ENCODE results near the gene KLK14. TPM values are rescaled to one million over a fixed set of nuclear protein-coding genes. Genes with fewer than 3 reads are reported as not detected.

The KLK14 gene
- total and polyA plus RNA-seq, 2 experiments from 2014 or later = not detected

GRCh38 chr19:51108805-51109146 is 26.1 kb upstream of the KLK14 start:
- no peaks in the 10 kb centered on the region for H3K9me2 ChIP-seq (ENCODE audit: insufficient read depth)
- no peak for DNase-seq
- no peaks in the 10 kb centered on the region for H3F3A ChIP-seq (ENCODE audit: insufficient read depth)
- 2 to 3% methylated on average over 15 of the region's 15 CpGs for WGBS, 2 experiments (ENCODE audit: low coverage in 1 of 2, low lambda C conversion rate in 2 of 2, missing lambda C conversion rate in 2 of 2)
- no peak overlapping the region for H3K27ac ChIP-seq
- no peak for TF ChIP-seq EZH2phosphoT487 (IDR thresholded peaks at IDR 0.05; ENCODE audit: insufficient read depth, low read depth)
- no peak for TF ChIP-seq EZH2 (IDR thresholded peaks at IDR 0.05; ENCODE audit: insufficient read depth, poor library complexity, severe bottlenecking)
- H2AFZ ChIP-seq = peak overlapping the region; percentile 90
- H4K20me1 ChIP-seq (ENCODE audit: insufficient read depth) = no peaks in the 10 kb centered on the region
- peak overlapping the region; percentile 85 for H3K9ac ChIP-seq
- no peaks in the 10 kb centered on the region for H3K9me3 ChIP-seq (ENCODE audit: low read depth)
- no peaks in the 10 kb centered on the region; the same call in 1 of the 2 replicates for H3K27me3 ChIP-seq (replicated peaks; ENCODE audit: insufficient read depth)
- peaks cover 34% of the 10 kb centered on the region for H3K79me2 ChIP-seq (ENCODE audit: insufficient read depth)
- in situ Hi-C loops (cut with MboI) = no loop called here
- no peaks in the 10 kb centered on the region for H3K4me1 ChIP-seq (ENCODE audit: insufficient read depth)
- H3K4me2 ChIP-seq (ENCODE audit: unreplicated experiment) = peak overlapping the region; percentile 71
- H3K36me3 ChIP-seq (ENCODE audit: low read depth) = no peaks in the 10 kb centered on the region
- H3K4me3 ChIP-seq = peak overlapping the region; percentile 84

- 0 to 1% methylated on average over 41 to 43 of the region's 43 CpGs for WGBS, 2 experiments (ENCODE audit: low coverage in 1 of 2, low lambda C conversion rate in 2 of 2, missing lambda C conversion rate in 2 of 2)
- in situ Hi-C loops (cut with MboI) = no loop called here
- no peaks in the 10 kb centered on the region for H4K20me1 ChIP-seq (ENCODE audit: insufficient read depth)
- peak within 1 kb of the TSS; percentile 59 for H3K27ac ChIP-seq
- no peaks in the 10 kb centered on the region for H3K9me3 ChIP-seq (ENCODE audit: low read depth)
- H3K4me3 ChIP-seq = peak within 1 kb of the TSS; percentile 84
- peak within 1 kb of the TSS; percentile 90 for H2AFZ ChIP-seq
- H3K4me2 ChIP-seq (ENCODE audit: unreplicated experiment) = peak within 1 kb of the TSS; percentile 93
- TF ChIP-seq EZH2 (IDR thresholded peaks at IDR 0.05; ENCODE audit: insufficient read depth, poor library complexity, severe bottlenecking) = no peak
- TF ChIP-seq EZH2phosphoT487 (IDR thresholded peaks at IDR 0.05; ENCODE audit: insufficient read depth, low read depth) = no peak
- H3F3A ChIP-seq (ENCODE audit: insufficient read depth) = no peaks in the 10 kb centered on the region
- no peaks in the 10 kb centered on the region for H3K36me3 ChIP-seq (ENCODE audit: low read depth)
- peaks cover 38% of the 10 kb centered on the region for H3K79me2 ChIP-seq (ENCODE audit: insufficient read depth)
- H3K9me2 ChIP-seq (ENCODE audit: insufficient read depth) = no peaks in the 10 kb centered on the region
- H3K27me3 ChIP-seq (replicated peaks; ENCODE audit: insufficient read depth) = no peaks in the 10 kb centered on the region
- H3K9ac ChIP-seq = peak within 1 kb of the TSS; percentile 85
- peak; percentile 99 for DNase-seq
- no peaks in the 10 kb centered on the region for H3K4me1 ChIP-seq (ENCODE audit: insufficient read depth)
Measured at GRCh38 chr19:51108066-51108804, 25.5 kb upstream of the KLK14 start, which contains the start of gene CTU1. TSS of gene CTU1 (minus strand) at chr19:51108409. CDS start at chr19:51104569, 3,840 bp downstream.

GRCh38 chr19:51107406-51108065 is 24.8 kb upstream of the KLK14 start:
- Histone ChIP-seq H3K9me2 (ENCODE audit: insufficient read depth) (no peaks in the 10 kb centered on the region), H3K27ac (peak overlapping the region; percentile 59), H3K79me2 (ENCODE audit: insufficient read depth) (peaks cover 45% of the 10 kb centered on the region), H2AFZ (peak overlapping the region; percentile 90), H3K4me3 (peak overlapping the region; percentile 84), H4K20me1 (ENCODE audit: insufficient read depth) (no peaks in the 10 kb centered on the region), H3K9me3 (ENCODE audit: low read depth) (no peaks in the 10 kb centered on the region), H3K4me1 (ENCODE audit: insufficient read depth) (no peaks in the 10 kb centered on the region), H3F3A (ENCODE audit: insufficient read depth) (no peaks in the 10 kb centered on the region), H3K36me3 (ENCODE audit: low read depth) (peaks cover 5% of the 10 kb centered on the region; the same call in 1 of the 2 replicates), H3K9ac (peak overlapping the region; percentile 85), H3K4me2 (ENCODE audit: unreplicated experiment) (peak overlapping the region; percentile 93), H3K27me3 (replicated peaks; ENCODE audit: insufficient read depth) (no peaks in the 10 kb centered on the region)
- peak; percentile 63 for DNase-seq
- 12 to 15% methylated on average over 18 of the region's 18 CpGs for WGBS, 2 experiments (ENCODE audit: low coverage in 1 of 2, low lambda C conversion rate in 2 of 2, missing lambda C conversion rate in 2 of 2)
- in situ Hi-C loops (cut with MboI) = no loop called here
- no peak for TF ChIP-seq EZH2 (IDR thresholded peaks at IDR 0.05; ENCODE audit: insufficient read depth, poor library complexity, severe bottlenecking)
- no peak for TF ChIP-seq EZH2phosphoT487 (IDR thresholded peaks at IDR 0.05; ENCODE audit: insufficient read depth, low read depth)

GRCh38 chr19:51103926-51104341 is 21.2 kb upstream of the KLK14 start:
- Histone ChIP-seq H3K9ac (no peak overlapping the region), H3K4me3 (no peak overlapping the region), H3K4me2 (ENCODE audit: unreplicated experiment) (no peak overlapping the region), H3K27me3 (replicated peaks; ENCODE audit: insufficient read depth) (no peaks in the 10 kb centered on the region), H3K4me1 (ENCODE audit: insufficient read depth) (no peaks in the 10 kb centered on the region), H4K20me1 (ENCODE audit: insufficient read depth) (no peaks in the 10 kb centered on the region), H3K9me3 (ENCODE audit: low read depth) (no peaks in the 10 kb centered on the region), H3K36me3 (ENCODE audit: low read depth) (peaks cover 5% of the 10 kb centered on the region; the same call in 1 of the 2 replicates), H3K27ac (no peak overlapping the region), H3K79me2 (ENCODE audit: insufficient read depth) (peaks cover 69% of the 10 kb centered on the region), H3K9me2 (ENCODE audit: insufficient read depth) (no peaks in the 10 kb centered on the region), H2AFZ (no peak overlapping the region), H3F3A (ENCODE audit: insufficient read depth) (no peaks in the 10 kb centered on the region)
- 95% methylated on average over 30 to 49 of the region's 49 CpGs for WGBS, 2 experiments (ENCODE audit: low coverage in 1 of 2, low lambda C conversion rate in 2 of 2, missing lambda C conversion rate in 2 of 2)
- DNase-seq = no peak
- in situ Hi-C loops (cut with MboI) = no loop called here
- TF ChIP-seq EZH2phosphoT487 (IDR thresholded peaks at IDR 0.05; ENCODE audit: insufficient read depth, low read depth) (no peak), EZH2 (IDR thresholded peaks at IDR 0.05; ENCODE audit: insufficient read depth, poor library complexity, severe bottlenecking) (no peak)
